AG04450 (cell line): ENCODE measurements around the gene GPD1. TPM values are rescaled to one million over a fixed set of nuclear protein-coding genes. Genes with fewer than 3 reads are reported as not detected.

Source experiments
- CTCF ChIA-PET: fragments of 300-600, 350-600 bp; formaldehyde crosslinking; extraction: SDS; loops from one replicate; lab custom pipeline; 2022; ENCODE audit warnings: antibody characterized with exemption, inconsistent platforms; lab: Charles Lee
- POLR2A ChIA-PET: fragments of 350-600 bp; formaldehyde crosslinking; extraction: SDS; loops from one replicate; lab custom pipeline; 2021; ENCODE audit warnings: antibody characterized with exemption, inconsistent platforms; lab: Yijun Ruan, JAX
- DNase-seq: peaks from one replicate; pipeline ENCODE4 v3.0.0-alpha.2; 2011; ENCODE audit warnings: low read depth, low spot score
- H3K27ac ChIP-seq: one replicate; pipeline ENCODE4 v1.5.1; 2012; ENCODE audit warnings: low read depth, low read length, control low read depth
- H3K27me3 ChIP-seq: one replicate; pipeline ENCODE4 v1.6.0; 2012; ENCODE audit warnings: low read length; ENCODE audit not compliant: control insufficient read depth, insufficient read depth
- H3K4me3 ChIP-seq: 2 replicates; pipeline ENCODE4 v1.5.1; 2011; ENCODE audit warnings: mild to moderate bottlenecking, low read depth, low read length, control low read depth
- H3K9me3 ChIP-seq: 2 replicates; pipeline ENCODE4 v1.5.1; 2012; ENCODE audit warnings: low read length; ENCODE audit not compliant: control insufficient read depth, insufficient read depth
- polyA minus RNA-seq: library from RNA; depleted of rRNA, polyadenylated mRNA; stranded (reverse); fragments of >200 nt; gene quantifications from 2 replicates; pipeline ENCODE4 v1.2.3, GENCODE V29; 2011; rRNA and poly(A)+ RNA removed
- polyA plus RNA-seq: library from polyadenylated mRNA; depleted of rRNA; stranded (reverse); fragments of >200 nt; gene quantifications from 2 replicates; pipeline ENCODE4 v1.2.3, GENCODE V29; 2011; rRNA removed
- TF ChIP-seq, protein P1 (sequence below): IDR thresholded peaks from 2 replicates; pipeline ENCODE4 v1.5.1; 2011; ENCODE audit warnings: low read depth, low read length, control low read depth, inconsistent platforms

Gene GPD1
- 0.04 and 0.05 TPM in 2 replicates for polyA plus RNA-seq
- not detected in 2 replicates for polyA minus RNA-seq

DNA sequence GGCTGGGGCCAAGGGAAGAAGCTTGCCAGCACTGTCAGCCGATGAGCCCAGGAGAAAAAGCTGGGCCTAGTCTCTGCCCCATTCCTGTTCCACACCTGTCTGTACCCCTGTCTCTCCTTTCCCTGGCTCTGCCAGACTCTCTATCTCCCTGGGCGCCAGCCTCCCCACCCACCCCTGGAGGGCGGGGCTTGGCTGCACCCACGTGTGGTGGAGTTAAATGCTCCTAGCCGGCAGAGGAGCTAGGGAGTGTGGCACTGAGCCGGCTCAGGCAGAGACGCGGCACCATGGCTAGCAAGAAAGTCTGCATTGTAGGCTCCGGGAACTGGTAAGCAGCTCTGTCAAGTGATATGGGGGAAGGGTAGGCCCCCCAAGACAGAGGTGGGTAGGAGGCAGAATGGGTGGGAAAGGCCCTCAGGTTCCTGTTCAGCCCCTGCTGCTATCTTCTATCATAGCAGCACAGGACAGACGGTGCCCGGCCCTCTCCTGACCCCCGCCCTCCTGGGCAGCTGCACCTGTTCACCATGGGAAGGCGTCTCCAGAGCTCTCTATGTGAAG is at the start of gene GPD1:
Gene GPD1, plus strand, starts transcription at position 242 of the 555 bp plus-strand sequence. Its CDS starts 43 bp downstream, at position 285.
- Histone ChIP-seq H3K27ac (no peak within 1 kb of the TSS), H3K9me3 (no peaks in the 10 kb centered on the region), H3K4me3 (no peak within 1 kb of the TSS), H3K27me3 (peaks cover 5% of the 10 kb centered on the region)
- DNase-seq: no peak
- POLR2A ChIA-PET: interaction anchor here (0.6 to 1.4 kb wide), 2 partner anchors 8 to 26 kb away, joined by 7 read pairs; partner anchors contain the start of gene COX14
- TF ChIP-seq, protein P1, sequence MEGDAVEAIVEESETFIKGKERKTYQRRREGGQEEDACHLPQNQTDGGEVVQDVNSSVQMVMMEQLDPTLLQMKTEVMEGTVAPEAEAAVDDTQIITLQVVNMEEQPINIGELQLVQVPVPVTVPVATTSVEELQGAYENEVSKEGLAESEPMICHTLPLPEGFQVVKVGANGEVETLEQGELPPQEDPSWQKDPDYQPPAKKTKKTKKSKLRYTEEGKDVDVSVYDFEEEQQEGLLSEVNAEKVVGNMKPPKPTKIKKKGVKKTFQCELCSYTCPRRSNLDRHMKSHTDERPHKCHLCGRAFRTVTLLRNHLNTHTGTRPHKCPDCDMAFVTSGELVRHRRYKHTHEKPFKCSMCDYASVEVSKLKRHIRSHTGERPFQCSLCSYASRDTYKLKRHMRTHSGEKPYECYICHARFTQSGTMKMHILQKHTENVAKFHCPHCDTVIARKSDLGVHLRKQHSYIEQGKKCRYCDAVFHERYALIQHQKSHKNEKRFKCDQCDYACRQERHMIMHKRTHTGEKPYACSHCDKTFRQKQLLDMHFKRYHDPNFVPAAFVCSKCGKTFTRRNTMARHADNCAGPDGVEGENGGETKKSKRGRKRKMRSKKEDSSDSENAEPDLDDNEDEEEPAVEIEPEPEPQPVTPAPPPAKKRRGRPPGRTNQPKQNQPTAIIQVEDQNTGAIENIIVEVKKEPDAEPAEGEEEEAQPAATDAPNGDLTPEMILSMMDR: no peak
- CTCF ChIA-PET: interaction anchor here (1.6 to 4.3 kb wide), 5 partner anchors 7 to 137 kb away, joined by 4 to 46 read pairs (median 6); partner anchors contain the start of gene COX14

DNA sequence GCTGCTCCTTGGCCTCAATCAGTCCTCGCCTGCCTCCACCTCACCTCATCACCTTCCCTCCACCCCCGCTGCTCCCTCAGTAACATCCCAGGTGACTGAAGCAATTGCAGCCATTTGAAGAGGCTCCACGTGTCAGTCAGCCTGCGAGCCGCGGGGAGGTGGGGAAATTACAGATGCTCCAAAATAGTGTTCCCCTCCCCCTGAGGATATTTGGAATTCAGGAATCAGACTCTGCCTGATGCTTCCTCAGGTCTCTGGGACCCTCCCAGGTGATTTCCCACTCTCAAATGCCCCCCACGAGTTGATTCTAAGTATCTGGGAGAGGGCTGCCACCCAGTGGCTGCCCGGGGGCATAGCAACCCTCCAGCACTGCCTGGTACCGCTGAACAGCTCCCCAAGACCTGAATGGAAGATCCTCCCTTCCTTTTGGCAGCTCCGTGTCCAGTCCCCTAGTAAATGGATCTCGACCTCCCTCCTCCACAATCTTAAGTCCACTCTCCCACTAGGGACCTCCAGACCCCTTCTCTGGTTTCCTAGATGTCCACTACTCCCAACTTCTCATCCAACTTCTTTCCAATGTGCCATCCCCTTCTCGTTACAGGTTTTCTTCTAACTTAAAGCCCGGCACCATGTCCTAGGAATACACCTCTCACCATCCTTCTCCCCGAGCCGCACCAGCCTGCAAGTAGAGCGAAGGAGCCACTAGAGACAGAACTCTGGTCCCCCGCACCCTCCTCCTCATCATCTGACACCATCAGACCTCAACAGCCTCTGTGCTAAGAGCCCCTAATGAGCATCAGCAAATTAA is 47.8 kb upstream of the GPD1 start:
- no peak overlapping the region for H3K27ac ChIP-seq
- no peaks in the 10 kb centered on the region; the same call in 1 of the 2 replicates for H3K9me3 ChIP-seq
- peaks cover 32% of the 10 kb centered on the region for H3K27me3 ChIP-seq
- DNase-seq: no peak
- TF ChIP-seq, protein P1: peak; percentile 99
- POLR2A ChIA-PET: interaction anchor here (0.5 kb wide), 1 partner anchor 155 kb away, joined by 3 read pairs; no protein-coding TSS in a partner anchor
- CTCF ChIA-PET: interaction anchor here (0.7 to 4.3 kb wide), 14 partner anchors 9 to 294 kb away, joined by 3 to 89 read pairs (median 4); partner anchors contain the start of genes AQP6 and CERS5
- H3K4me3 ChIP-seq: no peak overlapping the region

DNA sequence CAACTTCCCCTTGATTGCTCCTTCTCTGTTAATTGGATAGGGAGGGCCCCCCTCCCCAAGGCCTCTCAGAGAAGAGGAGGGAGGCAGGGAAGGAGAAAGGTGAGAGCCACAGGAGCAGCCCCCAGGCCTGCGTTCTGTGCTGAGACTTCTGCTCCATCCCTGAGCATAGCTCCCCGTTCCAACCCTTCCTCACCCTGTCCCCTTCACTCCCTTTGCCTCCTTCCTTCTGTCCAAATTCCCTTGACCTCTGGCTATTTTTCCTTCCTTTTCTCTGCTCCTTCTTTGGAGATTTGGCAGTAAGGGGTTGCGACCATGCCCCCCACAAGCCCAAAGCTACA is 47.2 kb upstream of the GPD1 start:
- TF ChIP-seq, protein P1: no peak
- peaks cover 32% of the 10 kb centered on the region for H3K27me3 ChIP-seq
- POLR2A ChIA-PET: interaction anchor here (0.5 kb wide), 1 partner anchor 155 kb away, joined by 3 read pairs; no protein-coding TSS in a partner anchor

DNA sequence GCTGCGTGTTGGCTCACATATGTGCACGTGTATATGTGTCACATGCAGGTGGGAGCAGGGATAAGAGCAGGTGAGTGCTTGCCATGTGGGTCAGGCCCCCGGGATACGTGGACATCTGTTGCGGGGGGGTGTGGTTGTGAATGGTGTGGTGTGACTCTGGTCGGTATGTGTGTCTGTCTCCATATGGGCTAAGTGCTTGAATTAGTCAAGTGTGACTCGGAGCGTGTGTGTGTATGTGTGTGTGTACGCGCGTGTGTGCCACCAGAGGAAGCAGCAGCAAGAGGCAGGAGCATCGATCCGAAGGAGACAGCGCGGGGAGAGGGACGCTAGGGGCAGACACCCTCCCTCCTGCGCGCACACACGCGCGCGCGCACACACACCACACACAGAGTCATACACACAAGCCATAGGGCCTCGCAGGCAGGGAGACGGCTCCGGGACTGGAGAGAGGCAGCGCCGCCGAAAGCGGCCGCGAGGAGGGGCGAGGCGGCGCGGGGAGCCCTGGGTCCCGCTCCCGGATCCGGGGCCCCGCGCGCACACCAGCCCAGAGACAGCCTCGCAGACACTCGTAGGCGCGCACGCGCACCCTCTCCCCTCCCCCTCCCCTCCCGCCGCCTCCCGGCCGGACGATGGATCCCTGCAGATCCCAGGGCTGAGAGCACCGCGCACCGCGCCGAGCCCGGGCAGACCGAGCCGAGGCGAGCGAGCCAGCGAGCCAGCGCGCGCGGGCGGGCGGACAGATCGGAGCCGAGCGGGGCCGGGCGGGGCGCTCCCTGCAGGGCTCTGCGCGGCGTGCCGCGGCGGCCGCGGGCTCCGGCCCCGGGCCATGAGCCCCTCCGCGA is 46.6 kb upstream of the GPD1 start, which contains the start of gene ASIC1:
Gene ASIC1, plus strand, starts transcription at position 597 of the 842 bp plus-strand sequence. CDS start 1,171 bp downstream, outside the sequence.
- Histone ChIP-seq H3K4me3 (peak within 1 kb of the TSS; percentile 72), H3K27me3 (peaks cover 29% of the 10 kb centered on the region), H3K9me3 (no peaks in the 10 kb centered on the region; the same call in 1 of the 2 replicates), H3K27ac (no peak within 1 kb of the TSS)
- TF ChIP-seq, protein P1: peak; percentile 14; the same call in 1 of the 2 replicates
- POLR2A ChIA-PET: no interaction called here
- no peak for DNase-seq
- CTCF ChIA-PET: interaction anchor here (0.6 to 6.4 kb wide), 7 partner anchors 10 to 990 kb away, joined by 4 to 89 read pairs (median 30); partner anchors contain the start of gene AQP6

More for the DNA sequence above, 47.2 kb upstream of the GPD1 start:
- CTCF ChIA-PET: interaction anchor here (0.7 to 4.3 kb wide), 10 partner anchors 9 to 295 kb away, joined by 3 to 89 read pairs (median 4); partner anchors contain the start of genes AQP6 and CERS5
- Histone ChIP-seq H3K27ac (no peak overlapping the region), H3K9me3 (no peaks in the 10 kb centered on the region; the same call in 1 of the 2 replicates), H3K4me3 (peak overlapping the region; percentile 72)
- no peak for DNase-seq
